Activated CD8-positive, alpha-beta memory T cell treated with anti-CD3 and anti-CD28 coated beads, Interleukin-2, amount 10 ng/mL, durations not matched to agents 7 days and 5 days (primary cell): Measurements from ENCODE around the gene PRRT1B. TPM values are rescaled to one million over a fixed set of nuclear protein-coding genes. Genes with fewer than 3 reads are reported as not detected.

Source experiments
- ATAC-seq: fragments of 150-1000 bp; cut with Tn5 transposase; one replicate; pipeline ENCODE4 v1.10.0; 2021; ENCODE audit warnings: moderate library complexity
- CTCF ChIA-PET: fragments of 350-600 bp; sonication (Branson Sonifier 250); formaldehyde crosslinking; loops from one replicate; lab custom pipeline; 2021; ENCODE audit warnings: antibody characterized with exemption; lab: Charles Lee
- DNase-seq: peaks from one replicate; pipeline ENCODE4 v3.0.0-alpha.2; 2020
- H3K27ac Mint-ChIP-seq: one replicate; pipeline ENCODE4 v1.8.0; 2021; ENCODE audit warnings: mild to moderate bottlenecking, mixed read lengths
- H3K27me3 Mint-ChIP-seq: one replicate; pipeline ENCODE4 v1.8.0; 2021; ENCODE audit warnings: mixed read lengths
- H3K36me3 Mint-ChIP-seq: one replicate; pipeline ENCODE4 v1.8.0; 2021; ENCODE audit warnings: mild to moderate bottlenecking, mixed read lengths
- H3K4me1 Mint-ChIP-seq: one replicate; pipeline ENCODE4 v1.8.0; 2021; ENCODE audit warnings: mixed read lengths
- H3K4me3 Mint-ChIP-seq: one replicate; pipeline ENCODE4 v1.8.0; 2021; ENCODE audit warnings: mild to moderate bottlenecking, moderate library complexity, mixed read lengths
- H3K9me3 Mint-ChIP-seq: one replicate; pipeline ENCODE4 v1.8.0; 2022; ENCODE audit warnings: low read depth, mixed read lengths
- total RNA-seq, 2 experiments: library from RNA; stranded (reverse); gene quantifications; one replicate each; pipeline ENCODE4 v1.2.3, GENCODE V29; 2021

Gene PRRT1B
- total RNA-seq, 2 experiments from 2014 or later = not detected

GRCh38 chr9:131566158-131566557 is 20.8 kb downstream of the PRRT1B start:
- Mint-ChIP-seq H3K4me3 (no peak overlapping the region), H3K27ac (no peak overlapping the region)
- no peak for ATAC-seq

DNA sequence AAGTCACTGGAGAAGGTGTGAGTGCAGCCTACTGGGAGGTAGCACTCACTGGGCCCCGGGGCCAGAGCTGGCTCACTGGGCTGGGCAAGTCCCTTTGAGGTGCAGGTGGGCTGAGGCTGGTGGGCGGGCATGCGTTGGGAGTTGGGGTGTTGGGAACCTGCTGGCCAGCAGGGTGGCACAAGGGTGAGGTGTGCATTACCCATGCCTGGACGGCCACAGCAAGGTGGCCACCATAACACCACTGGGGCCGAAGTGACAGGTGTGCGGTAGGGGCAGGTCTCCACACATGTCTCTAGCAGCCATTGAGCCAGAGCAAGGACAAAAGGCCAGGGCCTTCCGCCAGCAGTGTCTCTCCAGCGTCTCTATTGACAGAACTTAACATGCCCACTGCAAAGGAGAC is 22.6 kb downstream of the PRRT1B start:
- CTCF ChIA-PET = no interaction called here
- H3K27ac Mint-ChIP-seq = no peak overlapping the region
- H3K36me3 Mint-ChIP-seq = peaks cover 36% of the 10 kb centered on the region
- no peak overlapping the region for H3K4me3 Mint-ChIP-seq
- DNase-seq = no peak
- ATAC-seq = no peak
- H3K27me3 Mint-ChIP-seq = no peaks in the 10 kb centered on the region
- no peaks in the 10 kb centered on the region for H3K9me3 Mint-ChIP-seq
- H3K4me1 Mint-ChIP-seq = peaks cover 4% of the 10 kb centered on the region

More at GRCh38 chr9:131566158-131566557, 20.8 kb downstream of the PRRT1B start:
- Mint-ChIP-seq H3K27me3 (no peaks in the 10 kb centered on the region), H3K9me3 (no peaks in the 10 kb centered on the region), H3K4me1 (peaks cover 4% of the 10 kb centered on the region), H3K36me3 (peaks cover 25% of the 10 kb centered on the region)
- DNase-seq = no peak
- CTCF ChIA-PET = interaction anchor here (1.4 to 1.5 kb wide), 2 partner anchors 13 to 22 kb away, joined by 3 read pairs; no protein-coding TSS in a partner anchor

- H3K27ac Mint-ChIP-seq = no peak overlapping the region
- CTCF ChIA-PET = no interaction called here
- H3K9me3 Mint-ChIP-seq = no peaks in the 10 kb centered on the region
- DNase-seq (no peak), ATAC-seq (no peak)
- no peaks in the 10 kb centered on the region for H3K27me3 Mint-ChIP-seq
- H3K36me3 Mint-ChIP-seq = peaks cover 39% of the 10 kb centered on the region
- H3K4me3 Mint-ChIP-seq = no peak overlapping the region
- H3K4me1 Mint-ChIP-seq = peaks cover 19% of the 10 kb centered on the region
Observed at GRCh38 chr9:131574730-131575640, 29.7 kb downstream of the PRRT1B start.

GRCh38 chr9:131575946-131576853 is 30.9 kb downstream of the PRRT1B start:
- Mint-ChIP-seq H3K36me3 (peaks cover 40% of the 10 kb centered on the region), H3K27me3 (no peaks in the 10 kb centered on the region), H3K27ac (no peak overlapping the region), H3K4me1 (peaks cover 22% of the 10 kb centered on the region), H3K4me3 (no peak overlapping the region), H3K9me3 (no peaks in the 10 kb centered on the region)
- DNase-seq (no peak), ATAC-seq (no peak)
- CTCF ChIA-PET = no interaction called here

- peak overlapping the region; percentile 57 for H3K27ac Mint-ChIP-seq
- H3K27me3 Mint-ChIP-seq = no peaks in the 10 kb centered on the region
- peaks cover 37% of the 10 kb centered on the region for H3K36me3 Mint-ChIP-seq
- peaks cover 22% of the 10 kb centered on the region for H3K4me1 Mint-ChIP-seq
- no peaks in the 10 kb centered on the region for H3K9me3 Mint-ChIP-seq
- no peak overlapping the region for H3K4me3 Mint-ChIP-seq
- CTCF ChIA-PET = no interaction called here
- DNase-seq (no peak), ATAC-seq (no peak)
Observed at GRCh38 chr9:131577005-131578000, 32.0 kb downstream of the PRRT1B start.

DNA sequence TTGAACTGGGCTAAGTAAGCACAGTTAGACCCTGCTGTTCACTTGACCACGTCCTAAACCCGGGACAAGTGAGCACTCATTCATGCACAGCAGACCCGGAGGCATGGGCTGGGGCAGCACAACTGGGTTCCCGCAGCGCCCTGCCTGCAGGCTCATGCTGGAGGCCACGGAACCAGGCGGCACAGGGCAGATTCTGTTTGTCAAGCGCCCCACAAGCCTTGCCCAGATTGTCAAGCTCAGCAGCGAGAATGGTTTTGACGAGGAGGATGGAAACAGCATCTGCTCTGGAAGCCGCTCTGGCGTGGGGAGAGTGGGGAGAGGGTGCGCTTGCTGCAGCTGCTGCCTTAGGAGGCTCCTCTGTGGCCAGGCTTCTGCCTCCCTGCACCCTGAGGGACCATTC is 32.7 kb downstream of the PRRT1B start:
- no peak overlapping the region for H3K4me3 Mint-ChIP-seq
- H3K9me3 Mint-ChIP-seq = no peaks in the 10 kb centered on the region
- H3K36me3 Mint-ChIP-seq = peaks cover 31% of the 10 kb centered on the region
- peaks cover 22% of the 10 kb centered on the region for H3K4me1 Mint-ChIP-seq
- CTCF ChIA-PET = interaction anchor here (1.2 to 1.5 kb wide), 3 partner anchors 13 to 161 kb away, joined by 3 to 4 read pairs (median 3); no protein-coding TSS in a partner anchor
- peak overlapping the region; percentile 91 for H3K27ac Mint-ChIP-seq
- H3K27me3 Mint-ChIP-seq = no peaks in the 10 kb centered on the region
- ATAC-seq = no peak
- DNase-seq = no peak

DNA sequence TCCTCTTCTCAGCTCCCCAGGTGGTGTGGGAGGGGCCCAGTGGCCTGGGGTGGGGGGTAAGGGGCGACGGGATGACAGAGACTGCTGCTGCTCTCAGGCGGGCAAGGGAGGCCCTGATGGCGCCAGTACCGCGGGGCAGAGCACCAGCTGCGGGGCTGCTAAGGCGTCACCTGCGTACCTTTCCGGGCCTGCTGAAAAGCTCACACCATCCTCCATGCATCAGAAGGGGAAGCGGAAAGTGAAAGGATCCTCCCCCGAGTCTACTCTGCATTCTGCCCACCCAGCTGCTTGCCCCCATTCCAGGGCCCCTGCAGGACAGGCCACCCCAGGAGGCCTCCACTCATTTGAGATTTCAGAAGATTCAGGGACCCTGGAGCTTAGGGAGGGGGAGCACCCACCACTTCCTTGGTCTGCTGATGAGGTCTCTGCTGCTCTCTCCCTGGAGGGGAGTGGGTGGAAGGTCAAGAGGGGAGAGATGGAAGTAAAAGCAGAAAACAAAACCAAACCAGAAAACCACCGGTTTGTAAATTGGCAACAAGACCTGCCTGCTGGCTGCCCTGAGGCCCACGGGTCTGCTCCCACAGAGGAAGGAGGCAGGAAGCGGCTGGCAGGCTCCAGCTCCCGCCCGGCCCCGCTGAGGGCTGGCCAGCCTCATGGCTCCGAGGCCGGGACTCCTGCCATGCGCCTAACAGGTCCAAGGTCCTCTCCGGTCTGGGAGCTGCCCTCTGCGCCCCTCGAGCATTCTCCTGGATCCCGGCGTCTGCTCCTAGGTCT is 33.6 kb downstream of the PRRT1B start:
- Mint-ChIP-seq H3K27me3 (no peaks in the 10 kb centered on the region), H3K4me3 (peak overlapping the region; percentile 49), H3K4me1 (peaks cover 26% of the 10 kb centered on the region), H3K9me3 (no peaks in the 10 kb centered on the region), H3K27ac (peak overlapping the region; percentile 91), H3K36me3 (peaks cover 33% of the 10 kb centered on the region)
- CTCF ChIA-PET = interaction anchor here (0.8 to 1.5 kb wide), 11 partner anchors 9 to 393 kb away, joined by 3 to 8 read pairs (median 3); no protein-coding TSS in a partner anchor
- peak; percentile 68 for DNase-seq
- ATAC-seq = peak; percentile 81

DNA sequence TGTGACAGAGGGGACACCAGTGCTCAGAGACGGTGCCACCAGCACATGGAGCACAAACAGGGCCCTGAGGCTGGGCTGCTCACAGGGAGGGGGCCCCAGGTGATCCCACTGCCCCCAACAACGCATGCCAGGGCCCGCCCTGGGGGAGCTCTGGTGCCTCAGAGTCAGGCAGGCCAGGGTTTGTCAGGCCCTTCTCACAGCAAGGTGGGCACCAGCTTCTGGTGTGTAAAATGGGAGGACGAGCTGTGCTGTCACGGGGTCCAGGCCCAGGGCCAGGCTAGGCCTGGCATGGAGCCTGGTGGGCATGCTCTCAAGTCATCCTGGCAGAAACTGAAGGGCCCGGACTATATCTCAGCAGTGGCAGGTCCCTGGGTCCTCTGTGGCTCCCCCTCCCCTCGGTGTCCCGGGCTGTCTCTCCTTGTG is 34.5 kb downstream of the PRRT1B start:
- H3K27ac Mint-ChIP-seq = peak overlapping the region; percentile 91
- H3K36me3 Mint-ChIP-seq = peaks cover 38% of the 10 kb centered on the region
- CTCF ChIA-PET = interaction anchor here (1.1 to 1.4 kb wide), 4 partner anchors 10 to 175 kb away, joined by 3 to 4 read pairs (median 3); no protein-coding TSS in a partner anchor
- H3K9me3 Mint-ChIP-seq = no peaks in the 10 kb centered on the region
- DNase-seq (no peak), ATAC-seq (no peak)
- no peaks in the 10 kb centered on the region for H3K27me3 Mint-ChIP-seq
- no peak overlapping the region for H3K4me3 Mint-ChIP-seq
- peaks cover 33% of the 10 kb centered on the region for H3K4me1 Mint-ChIP-seq

GRCh38 chr9:131580358-131580757 is 35.0 kb downstream of the PRRT1B start:
- Mint-ChIP-seq H3K27me3 (no peaks in the 10 kb centered on the region), H3K4me3 (no peak overlapping the region), H3K4me1 (peaks cover 39% of the 10 kb centered on the region), H3K27ac (peak overlapping the region; percentile 66), H3K36me3 (peaks cover 42% of the 10 kb centered on the region), H3K9me3 (no peaks in the 10 kb centered on the region)
- DNase-seq (no peak), ATAC-seq (no peak)
- CTCF ChIA-PET = interaction anchor here (1.1 kb wide), 1 partner anchor 11 kb away, joined by 3 read pairs; no protein-coding TSS in a partner anchor

DNA sequence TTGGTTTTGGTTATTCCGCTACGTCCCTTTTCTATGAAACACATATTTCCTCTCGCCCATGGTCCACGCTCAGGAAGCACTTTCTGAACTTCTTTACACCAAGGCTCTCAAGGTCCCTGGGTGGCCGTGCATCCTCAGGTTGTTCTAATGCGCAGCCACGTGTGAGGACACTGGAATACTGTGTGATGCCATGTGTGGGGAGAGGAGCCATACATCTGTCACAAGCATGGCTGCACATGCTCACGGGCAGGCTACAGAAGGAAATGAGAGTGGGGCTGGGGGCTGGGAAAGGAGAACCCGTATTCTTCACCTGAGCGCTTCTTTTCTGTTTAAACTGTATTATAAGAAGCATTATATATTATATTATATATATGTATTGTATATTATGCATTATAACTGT is 36.7 kb downstream of the PRRT1B start:
- Mint-ChIP-seq H3K36me3 (peaks cover 52% of the 10 kb centered on the region), H3K27ac (no peak overlapping the region), H3K4me3 (no peak overlapping the region), H3K9me3 (no peaks in the 10 kb centered on the region), H3K27me3 (no peaks in the 10 kb centered on the region), H3K4me1 (peaks cover 56% of the 10 kb centered on the region)
- CTCF ChIA-PET = no interaction called here
- no peak for DNase-seq
- ATAC-seq = no peak

GRCh38 chr9:131582466-131583336 is 37.4 kb downstream of the PRRT1B start:
- ATAC-seq (no peak), DNase-seq (no peak)
- peaks cover 59% of the 10 kb centered on the region for H3K4me1 Mint-ChIP-seq
- CTCF ChIA-PET = no interaction called here
- no peaks in the 10 kb centered on the region for H3K27me3 Mint-ChIP-seq
- no peaks in the 10 kb centered on the region for H3K9me3 Mint-ChIP-seq
- H3K36me3 Mint-ChIP-seq = peaks cover 54% of the 10 kb centered on the region
- H3K4me3 Mint-ChIP-seq = no peak overlapping the region
- H3K27ac Mint-ChIP-seq = peak overlapping the region; percentile 56
